ENCODE data around the gene KLHL22.
"Not testable (repeated sequence)": the region's sequence is repeated elsewhere in the genome, so short reads cannot be mapped to it uniquely, and the experiment has no call there.

The KLHL22 gene

GRCh38 chr22:20523086-20523983 lies 27.7 kb upstream of the KLHL22 start:
- peak in 1 of 2 donors; percentile 28 for ATAC-seq

- ATAC-seq: peak in 1 of 2 donors; percentile 8
Observed at GRCh38 chr22:20522134-20523004, 26.8 kb upstream of the KLHL22 start.

GRCh38 chr22:20520093-20520511 lies 24.5 kb upstream of the KLHL22 start:
- peak; percentile 86 to 90 for ATAC-seq

- no peak for ATAC-seq
Observed at GRCh38 chr22:20519558-20519957, 24.0 kb upstream of the KLHL22 start.

GRCh38 chr22:20517841-20518592 lies 22.4 kb upstream of the KLHL22 start:
- no peak for ATAC-seq

- ATAC-seq: no peak
Observed at GRCh38 chr22:20517422-20517821, 21.8 kb upstream of the KLHL22 start.

GRCh38 chr22:20516399-20516798 lies 20.8 kb upstream of the KLHL22 start:
- no peak for ATAC-seq

- ATAC-seq: peak; percentile 69 to 78
Observed at GRCh38 chr22:20514658-20515406, 19.2 kb upstream of the KLHL22 start.

- ATAC-seq: no peak
Observed at GRCh38 chr22:20511578-20512229, 16.1 kb upstream of the KLHL22 start.

GRCh38 chr22:20510811-20511577 lies 15.4 kb upstream of the KLHL22 start:
- no peak for ATAC-seq

- ATAC-seq: peak; percentile 52 to 55
Observed at GRCh38 chr22:20509344-20510047, 13.9 kb upstream of the KLHL22 start.

- ATAC-seq: no peak
Observed at GRCh38 chr22:20508815-20509271, 13.2 kb upstream of the KLHL22 start.

- ATAC-seq: not testable (repeated sequence)
Observed at GRCh38 chr22:20508067-20508755, 12.6 kb upstream of the KLHL22 start.

- ATAC-seq: peak; percentile 88 to 91
Observed at GRCh38 chr22:20507253-20508066, 11.9 kb upstream of the KLHL22 start, which contains the start of gene MED15. Gene MED15 (plus strand): TSS chr22:20507610. CDS start chr22:20507679, 69 bp downstream.

- ATAC-seq: no peak
Observed at GRCh38 chr22:20506543-20507252, 11.1 kb upstream of the KLHL22 start.

- ATAC-seq: not testable (repeated sequence)
Observed at GRCh38 chr22:20504293-20504922, 8.8 kb upstream of the KLHL22 start.

GRCh38 chr22:20503816-20504215 lies 8.2 kb upstream of the KLHL22 start:
- ATAC-seq: no peak

Measured in activated CD4-positive, CD25-positive, alpha-beta regulatory T cell treated with anti-CD3 and anti-CD28 coated beads, Interleukin-2, amount 50 U/mL, for 24 hours (primary cell).